H9 (cell line): ENCODE data around the gene OR2S2. TPM values are rescaled to one million over a fixed set of nuclear protein-coding genes. Genes with fewer than 3 reads are reported as not detected.

Experiments
- DNase-seq: peaks from one replicate; pipeline ENCODE4 v3.0.0-alpha.2; 2017
- H2AFZ ChIP-seq: one replicate; pipeline ENCODE4 v1.6.1; 2013; ENCODE audit warnings: mild to moderate bottlenecking, low read length, control low read depth, moderate library complexity
- H2AK5ac ChIP-seq: 2 replicates; pipeline ENCODE4 v1.6.1; 2013; ENCODE audit warnings: low read length, control low read depth, mixed read lengths; ENCODE audit not compliant: insufficient read length
- H2BK120ac ChIP-seq: one replicate; pipeline ENCODE4 v1.6.1; 2013; ENCODE audit warnings: low read depth, mild to moderate bottlenecking, low read length, control low read depth, inconsistent platforms; ENCODE audit not compliant: poor library complexity, severe bottlenecking
- H2BK12ac ChIP-seq: 2 replicates; pipeline ENCODE4 v1.6.1; 2013; ENCODE audit warnings: low read length, control low read depth, mixed read lengths, low read depth; ENCODE audit not compliant: insufficient read length
- H2BK15ac ChIP-seq: 2 replicates; pipeline ENCODE4 v1.6.1; 2013; ENCODE audit warnings: low read depth, low read length, control low read depth
- H2BK20ac ChIP-seq: one replicate; pipeline ENCODE4 v1.6.1; 2013; ENCODE audit warnings: low read depth, mild to moderate bottlenecking, low read length, control low read depth, inconsistent platforms; ENCODE audit not compliant: poor library complexity, severe bottlenecking
- H2BK5ac ChIP-seq: 2 replicates; pipeline ENCODE4 v1.6.1; 2013; ENCODE audit warnings: low read length, control low read depth, mixed read lengths; ENCODE audit not compliant: insufficient read length
- H3K14ac ChIP-seq: 2 replicates; pipeline ENCODE4 v1.6.1; 2013; ENCODE audit warnings: low read length, control low read depth; ENCODE audit not compliant: insufficient read depth
- H3K18ac ChIP-seq: 2 replicates; pipeline ENCODE4 v1.6.1; 2013; ENCODE audit warnings: low read depth, mild to moderate bottlenecking, mixed read lengths, low read length, control low read depth; ENCODE audit not compliant: insufficient read length
- H3K23ac ChIP-seq: 2 replicates; pipeline ENCODE4 v1.6.1; 2013; ENCODE audit warnings: low read length, control low read depth, mixed read lengths, low read depth; ENCODE audit not compliant: insufficient read length
- H3K23me2 ChIP-seq: 2 replicates; pipeline ENCODE4 v1.6.1; 2013; ENCODE audit warnings: low read depth, mild to moderate bottlenecking, mixed read lengths, low read length, control low read depth; ENCODE audit not compliant: insufficient read length, poor library complexity, severe bottlenecking
- H3K27ac ChIP-seq: 2 replicates; pipeline ENCODE4 v1.5.1; 2013; ENCODE audit warnings: low read length, control low read depth, mixed read lengths, low read depth; ENCODE audit not compliant: insufficient read length
- H3K27me3 ChIP-seq: 2 replicates; pipeline ENCODE4 v1.6.1; 2013; ENCODE audit warnings: low read length, control low read depth, inconsistent platforms; ENCODE audit not compliant: insufficient read depth
- H3K4ac ChIP-seq: 2 replicates; pipeline ENCODE4 v1.6.1; 2013; ENCODE audit warnings: low read depth, mild to moderate bottlenecking, control low read depth, inconsistent platforms, low read length, moderate library complexity
- H3K4me1 ChIP-seq: 2 replicates; pipeline ENCODE4 v1.6.1; 2013; ENCODE audit warnings: low read length, control low read depth, inconsistent platforms; ENCODE audit not compliant: insufficient read depth
- H3K4me2 ChIP-seq: 2 replicates; pipeline ENCODE4 v1.6.1; 2013; ENCODE audit warnings: low read length, control low read depth, mixed read lengths; ENCODE audit not compliant: insufficient read length, insufficient read depth
- H3K56ac ChIP-seq: 2 replicates; pipeline ENCODE4 v1.6.1; 2013; ENCODE audit warnings: low read depth, mild to moderate bottlenecking, mixed read lengths, low read length, control low read depth; ENCODE audit not compliant: insufficient read length
- H3K79me1 ChIP-seq: 2 replicates; pipeline ENCODE4 v1.6.1; 2013; ENCODE audit warnings: low read depth, mild to moderate bottlenecking, moderate library complexity, low read length, control low read depth, inconsistent platforms; ENCODE audit not compliant: insufficient read depth, poor library complexity, severe bottlenecking
- H3K79me2 ChIP-seq: 2 replicates; pipeline ENCODE4 v1.6.1; 2013; ENCODE audit warnings: low read length, control low read depth, inconsistent platforms; ENCODE audit not compliant: insufficient read depth
- H3K9ac ChIP-seq: 2 replicates; pipeline ENCODE4 v1.6.1; 2013; ENCODE audit warnings: low read length, control low read depth, mixed read lengths; ENCODE audit not compliant: insufficient read length; ENCODE audit errors: extremely low read depth
- H3K9me3 ChIP-seq: one replicate; pipeline ENCODE4 v1.6.1; 2013; ENCODE audit warnings: low read depth, low read length, inconsistent platforms; ENCODE audit not compliant: control insufficient read depth
- H3T11ph ChIP-seq: one replicate; pipeline ENCODE4 v1.6.1; 2013; ENCODE audit warnings: mild to moderate bottlenecking, low read length, control low read depth, inconsistent platforms
- H4K20me1 ChIP-seq: one replicate; pipeline ENCODE4 v1.6.1; 2013; ENCODE audit not compliant: control insufficient read depth, insufficient read length, insufficient read depth
- H4K5ac ChIP-seq: 2 replicates; pipeline ENCODE4 v1.6.1; 2013; ENCODE audit warnings: low read depth, mild to moderate bottlenecking, mixed read lengths, low read length, control low read depth; ENCODE audit not compliant: insufficient read length
- H4K8ac ChIP-seq: replicated peaks from 2 replicates; pipeline ENCODE4 v1.6.1; 2013; ENCODE audit warnings: low read length, control low read depth, mixed read lengths, low read depth; ENCODE audit not compliant: insufficient read length
- H4K91ac ChIP-seq: 2 replicates; pipeline ENCODE4 v1.6.1; 2013; ENCODE audit warnings: low read depth, mild to moderate bottlenecking, moderate library complexity, mixed read lengths, low read length, control low read depth; ENCODE audit not compliant: insufficient read length
- H3K27ac Mint-ChIP-seq, 3 experiments: 2 replicates in 2 of 3; 3 replicates in 1 of 3; pipeline ENCODE4 v1.8.0; 2020 to 2021; ENCODE audit warnings: mixed read lengths in 3 of 3, mild to moderate bottlenecking in 1 of 3, moderate library complexity in 1 of 3
- H3K27me3 Mint-ChIP-seq: 2 replicates; pipeline ENCODE4 v1.8.0; 2021; ENCODE audit warnings: low read depth, mild to moderate bottlenecking, moderate library complexity, mixed read lengths
- H3K36me3 Mint-ChIP-seq, 3 experiments: 2 replicates in 2 of 3; 3 replicates in 1 of 3; pipeline ENCODE4 v1.8.0; 2020 to 2021; ENCODE audit warnings: low read depth in 3 of 3, mixed read lengths in 3 of 3; ENCODE audit not compliant: insufficient read depth in 1 of 3
- H3K4me1 Mint-ChIP-seq, 2 experiments: 2 replicates each; pipeline ENCODE4 v1.8.0; 2020; ENCODE audit warnings: mixed read lengths in 2 of 2
- H3K4me3 Mint-ChIP-seq, 2 experiments: 2 replicates in 1 of 2; 3 replicates in 1 of 2; pipeline ENCODE4 v1.8.0; 2020 to 2021; ENCODE audit warnings: mild to moderate bottlenecking in 2 of 2, mixed read lengths in 2 of 2, moderate library complexity in 1 of 2
- H3K9me3 Mint-ChIP-seq, 2 experiments: 2 replicates in 1 of 2; 3 replicates in 1 of 2; pipeline ENCODE4 v1.8.0; 2020; ENCODE audit warnings: mild to moderate bottlenecking in 2 of 2, mixed read lengths in 2 of 2, moderate library complexity in 1 of 2
- WGBS: extraction: QIAGEN DNeasy Blood & Tissue Kit; methylation state at CpG from one replicate; pipeline ENCODE4 v1.1.7; 2013; ENCODE audit warnings: missing lambda C conversion rate, low lambda C conversion rate, mixed read lengths; ENCODE audit not compliant: insufficient read length; ENCODE audit errors: extremely low coverage; 5-methylcytosine and 5-hydroxymethylcytosine counted together
- total RNA-seq: library from RNA; stranded (reverse); gene quantifications from 2 replicates; pipeline ENCODE4 v1.2.1, GENCODE V29; 2021
- TF ChIP-seq, protein P1 (sequence below): fragments of 200-600 bp; sonication (generic); conservative IDR thresholded peaks from 3 replicates; pipeline ENCODE4 v1.8.0; 2021; ENCODE audit warnings: antibody characterized with exemption, mild to moderate bottlenecking

OR2S2 gene
- total RNA-seq, 1 experiment from 2014 or later = not detected

DNA sequence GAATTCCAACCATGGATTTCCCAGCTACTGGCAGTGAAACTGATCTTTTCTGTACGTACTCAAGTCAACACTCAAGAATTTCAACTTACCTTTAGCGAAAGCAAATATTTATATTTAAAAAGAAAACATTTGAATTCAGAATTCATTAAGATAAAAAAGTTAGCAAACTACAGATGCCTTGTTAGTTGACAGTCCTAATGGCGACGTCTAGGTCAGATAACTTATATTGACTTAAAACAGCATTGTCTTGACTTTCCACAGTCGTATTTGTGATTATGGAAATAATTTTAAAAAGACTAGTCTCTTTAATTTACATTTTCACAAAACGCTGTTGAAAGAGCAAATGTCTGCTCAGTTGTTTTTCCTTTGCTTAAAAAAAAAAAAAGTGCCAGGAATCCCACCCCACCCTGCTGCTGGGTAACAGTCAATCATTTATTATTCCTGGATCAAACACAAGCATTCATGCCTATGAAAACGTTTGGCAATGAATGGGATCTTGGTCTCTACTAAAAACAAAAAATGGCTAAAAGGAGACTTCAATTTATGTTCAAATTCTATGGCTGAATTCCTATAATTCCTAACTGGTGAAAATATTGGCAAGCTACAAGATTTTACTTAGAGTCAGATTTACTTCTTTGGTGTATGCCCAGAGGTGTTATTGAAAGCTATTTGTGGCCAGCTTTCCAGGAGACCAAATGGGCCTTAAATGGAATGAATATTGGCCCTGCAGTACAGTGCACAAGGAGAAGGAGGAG lies 22.0 kb downstream of the OR2S2 start:
- no peak overlapping the region for H3K23ac ChIP-seq

More for the DNA sequence above, 22.0 kb downstream of the OR2S2 start:
- Histone ChIP-seq H3K23me2 (no peaks in the 10 kb centered on the region), H4K8ac (no peak overlapping the region), H3K14ac (no peak overlapping the region), H3K9ac (no peak overlapping the region), H3K18ac (no peak overlapping the region), H2AK5ac (no peak overlapping the region), H4K5ac (no peak overlapping the region), H3K27me3 (no peaks in the 10 kb centered on the region; the same call in 1 of the 2 replicates), H3T11ph (no peak overlapping the region), H3K4ac (no peak overlapping the region), H4K91ac (no peak overlapping the region), H3K79me1 (no peaks in the 10 kb centered on the region), H3K4me1 (no peaks in the 10 kb centered on the region), H2BK12ac (no peak overlapping the region), H3K9me3 (no peaks in the 10 kb centered on the region), H2BK120ac (no peak overlapping the region), H3K56ac (no peak overlapping the region), H3K79me2 (no peaks in the 10 kb centered on the region), H4K20me1 (no peaks in the 10 kb centered on the region), H2BK20ac (no peak overlapping the region), H3K27ac (no peak overlapping the region), H3K4me2 (no peak overlapping the region), H2BK5ac (no peak overlapping the region), H2BK15ac (no peak overlapping the region), H2AFZ (no peak overlapping the region)
- TF ChIP-seq, protein P1, sequence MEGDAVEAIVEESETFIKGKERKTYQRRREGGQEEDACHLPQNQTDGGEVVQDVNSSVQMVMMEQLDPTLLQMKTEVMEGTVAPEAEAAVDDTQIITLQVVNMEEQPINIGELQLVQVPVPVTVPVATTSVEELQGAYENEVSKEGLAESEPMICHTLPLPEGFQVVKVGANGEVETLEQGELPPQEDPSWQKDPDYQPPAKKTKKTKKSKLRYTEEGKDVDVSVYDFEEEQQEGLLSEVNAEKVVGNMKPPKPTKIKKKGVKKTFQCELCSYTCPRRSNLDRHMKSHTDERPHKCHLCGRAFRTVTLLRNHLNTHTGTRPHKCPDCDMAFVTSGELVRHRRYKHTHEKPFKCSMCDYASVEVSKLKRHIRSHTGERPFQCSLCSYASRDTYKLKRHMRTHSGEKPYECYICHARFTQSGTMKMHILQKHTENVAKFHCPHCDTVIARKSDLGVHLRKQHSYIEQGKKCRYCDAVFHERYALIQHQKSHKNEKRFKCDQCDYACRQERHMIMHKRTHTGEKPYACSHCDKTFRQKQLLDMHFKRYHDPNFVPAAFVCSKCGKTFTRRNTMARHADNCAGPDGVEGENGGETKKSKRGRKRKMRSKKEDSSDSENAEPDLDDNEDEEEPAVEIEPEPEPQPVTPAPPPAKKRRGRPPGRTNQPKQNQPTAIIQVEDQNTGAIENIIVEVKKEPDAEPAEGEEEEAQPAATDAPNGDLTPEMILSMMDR = no peak
- H3K4me1 Mint-ChIP-seq = no peaks in the 10 kb centered on the region
- no CpG with 5 or more reads among the region's 7 CpGs for WGBS
- H3K36me3 Mint-ChIP-seq = no peaks in the 10 kb centered on the region
- peaks cover 25% of the 10 kb centered on the region for H3K27me3 Mint-ChIP-seq
- DNase-seq = no peak
- no peak overlapping the region for H3K4me3 Mint-ChIP-seq
- 0 out of 5 replicates have a peak, but pooled peaks cover 0 to 3% of the 10 kb centered on the region in 2 experiments for H3K9me3 Mint-ChIP-seq
- no peak overlapping the region for H3K27ac Mint-ChIP-seq
